GM18498 (cell line): Measurements from ENCODE around the gene CNIH2.
"Not testable (repeated sequence)": the region's sequence is repeated elsewhere in the genome, so short reads cannot be mapped to it uniquely, and the experiment has no call there.

Experiments used
- ATAC-seq: cut with Tn5 transposase; IDR thresholded peaks from one replicate; pipeline ENCODE4 v1.9.1; 2021; ENCODE audit warnings: mild to moderate bottlenecking, moderate library complexity; ENCODE audit not compliant: unreplicated experiment

CNIH2 gene

DNA sequence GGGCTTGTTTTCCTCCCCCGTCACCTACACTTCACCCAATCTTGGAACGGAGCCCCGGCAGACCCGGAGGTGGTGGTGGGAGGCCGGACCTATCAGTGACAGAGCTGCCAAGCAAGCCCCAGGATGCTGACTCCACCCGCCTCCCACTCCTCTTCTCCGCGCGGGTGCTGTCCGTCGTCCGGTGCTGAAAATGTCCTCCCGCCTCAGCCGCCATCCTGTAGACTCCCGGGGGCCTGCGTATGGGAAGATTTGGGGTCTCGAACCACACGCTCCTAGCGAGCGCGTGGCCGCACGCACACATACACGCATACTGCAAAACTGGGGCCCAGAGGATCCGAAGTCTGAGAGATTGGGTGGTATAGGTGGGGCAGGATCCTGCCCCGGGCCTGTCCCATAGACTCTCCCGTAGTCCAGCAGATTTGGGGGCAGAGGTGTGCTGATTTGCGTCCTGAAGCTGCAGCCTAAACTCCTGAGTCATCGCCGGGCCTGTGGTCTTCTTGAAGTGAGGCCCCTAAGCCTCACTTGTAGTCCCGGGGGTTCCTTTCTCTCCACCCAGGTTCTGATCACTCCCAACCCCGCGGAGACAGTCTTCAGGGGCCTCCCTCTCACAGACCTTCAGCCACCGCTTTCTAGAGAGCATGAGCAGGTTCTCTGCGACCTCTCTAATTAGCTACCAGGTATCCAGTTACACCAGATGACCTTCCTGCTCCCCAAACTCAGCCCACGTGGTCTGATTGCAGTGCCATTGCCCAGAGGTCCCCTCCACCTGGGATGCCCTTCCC lies 11.8 kb downstream of the CNIH2 start:
- ATAC-seq, result peak; percentile 45

DNA sequence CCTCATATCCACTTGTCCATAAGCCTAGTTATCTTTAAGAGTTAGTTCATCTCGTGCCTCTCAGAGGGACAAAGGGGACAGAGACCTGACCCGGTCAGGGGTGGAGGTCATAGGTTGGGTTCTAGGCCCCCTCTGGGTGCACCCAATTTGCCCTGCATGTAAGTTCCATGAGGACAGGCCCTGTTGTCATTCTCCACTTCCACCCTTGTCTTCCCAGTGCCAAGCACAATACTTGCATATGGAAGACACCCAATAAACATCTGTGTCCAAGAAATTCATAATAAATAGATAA lies 12.3 kb downstream of the CNIH2 start:
- ATAC-seq, result no peak

DNA sequence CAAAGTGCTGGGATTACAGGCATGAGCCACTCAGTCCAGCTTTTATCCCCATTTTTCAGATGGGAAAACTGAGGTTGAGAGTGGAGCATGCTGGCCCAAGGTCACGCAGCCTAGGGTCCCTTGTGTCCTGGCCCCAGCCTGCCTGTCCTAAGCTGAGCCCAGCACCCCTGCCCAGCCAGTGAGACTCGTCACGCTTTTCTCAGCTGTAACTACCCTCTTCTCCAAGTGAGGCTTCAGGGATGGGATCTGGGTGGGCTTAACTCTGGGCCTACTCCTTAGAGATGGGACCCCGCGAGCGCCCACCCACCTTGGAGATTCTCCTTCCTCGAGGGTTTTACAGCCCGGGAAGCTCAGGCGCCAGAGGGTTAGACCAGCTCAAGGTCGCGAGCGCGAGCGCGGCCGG lies 13.3 kb downstream of the CNIH2 start:
- ATAC-seq, result no peak

DNA sequence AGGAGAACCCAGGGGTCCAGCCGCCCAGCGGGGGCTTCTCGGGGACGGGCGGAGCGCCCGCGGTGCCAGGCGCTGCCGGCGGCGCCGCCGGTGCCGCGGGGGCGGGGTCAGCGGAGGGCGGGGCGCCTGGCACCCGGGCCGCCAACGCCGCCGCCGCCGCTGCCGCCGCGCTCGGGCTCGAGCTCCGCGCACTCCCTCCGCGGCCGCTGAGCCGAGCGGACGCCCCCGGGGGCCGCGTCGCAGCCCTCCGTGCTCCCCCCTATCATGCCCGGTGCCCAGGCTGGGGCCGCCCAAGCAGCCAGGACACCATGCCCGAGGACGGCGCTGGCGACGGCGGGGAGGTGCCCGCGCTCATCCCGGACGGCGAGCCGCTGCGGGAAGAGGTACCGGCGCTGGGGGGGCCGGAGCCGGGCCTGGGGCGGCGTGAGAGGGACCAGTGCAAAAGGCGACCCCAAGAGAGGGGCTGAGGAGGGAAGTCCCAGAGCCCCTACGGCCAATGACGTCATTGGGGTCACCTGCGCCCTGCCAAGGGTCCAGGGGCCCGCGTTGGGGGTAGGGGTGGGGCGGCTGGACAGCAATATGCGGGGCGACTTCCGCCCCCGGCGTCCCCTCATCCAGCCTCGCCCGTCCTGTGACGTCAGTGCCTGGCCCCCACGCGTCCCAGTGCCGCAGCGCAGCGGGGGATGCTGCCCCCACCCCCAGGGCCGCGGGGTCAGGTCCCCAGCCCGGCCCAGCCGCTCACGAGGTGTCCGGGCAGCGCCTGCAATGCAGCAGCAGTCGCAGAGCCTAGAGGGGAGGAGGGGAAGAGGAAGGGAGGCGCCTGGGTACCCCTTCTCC lies 13.9 kb downstream of the CNIH2 start, which contains the start of gene TMEM151A:
Gene TMEM151A, plus strand, starts transcription at position 189 of the 837 bp plus-strand sequence. Its CDS starts 120 bp downstream, at position 309.
- no peak for ATAC-seq

DNA sequence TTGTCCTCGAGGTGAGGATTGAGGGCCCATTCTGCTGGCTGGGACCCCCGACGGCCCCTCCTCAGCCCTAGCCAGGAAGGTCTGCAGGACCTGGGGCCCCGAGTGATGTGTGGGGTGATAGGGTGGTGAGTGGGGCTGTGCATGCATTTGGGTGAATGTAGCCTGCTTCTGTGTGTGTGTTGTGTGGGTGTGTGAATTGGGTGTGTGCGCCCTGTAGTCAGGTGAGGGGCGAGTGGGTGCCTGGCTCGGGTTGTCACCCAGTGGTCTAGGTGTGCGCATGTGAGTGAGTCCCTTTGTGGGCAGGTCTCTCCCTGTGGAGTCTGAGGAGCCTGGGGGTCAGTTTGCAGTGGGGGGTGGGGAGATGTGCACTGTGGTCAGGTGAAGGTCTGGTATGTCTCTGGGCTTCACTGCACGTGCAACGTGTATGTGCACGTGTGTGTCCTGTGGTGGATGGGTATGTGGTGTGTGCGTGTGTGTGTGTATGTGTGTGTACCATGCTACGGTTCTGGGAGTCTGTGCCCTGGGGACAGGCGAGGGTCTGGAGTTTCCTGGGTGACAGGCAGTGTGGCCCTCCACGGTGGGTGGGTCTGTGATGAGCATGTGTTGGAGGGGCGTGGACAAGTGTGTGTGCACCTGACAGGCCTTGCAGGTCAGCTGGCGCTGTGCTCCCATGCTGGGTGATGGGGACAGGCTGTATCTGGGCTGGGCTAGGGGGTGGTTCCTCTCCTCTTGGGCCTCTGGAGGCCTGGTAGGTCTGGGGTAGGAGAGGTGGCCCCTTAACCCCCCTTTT lies 14.8 kb downstream of the CNIH2 start:
- ATAC-seq, result no peak

DNA sequence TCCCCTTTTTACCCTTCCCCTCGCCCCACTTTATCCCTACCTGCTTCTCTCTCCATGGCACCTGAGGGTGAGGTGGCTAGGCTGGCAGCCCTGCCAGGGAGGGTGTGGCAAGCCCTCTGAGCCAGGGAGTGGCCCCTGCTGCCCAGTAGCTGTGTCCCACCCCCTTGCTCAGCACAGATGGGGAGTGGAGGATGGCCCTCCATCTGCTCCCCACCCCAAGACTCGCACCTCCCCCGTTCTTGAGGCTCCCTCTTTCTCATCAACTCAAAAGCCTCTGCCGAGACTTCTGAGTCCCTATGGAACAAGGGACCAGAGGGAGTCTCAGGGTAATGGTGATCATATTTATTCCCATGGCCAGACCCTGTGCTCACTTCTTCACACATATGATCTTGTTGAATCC lies 15.4 kb downstream of the CNIH2 start:
- no peak for ATAC-seq

DNA sequence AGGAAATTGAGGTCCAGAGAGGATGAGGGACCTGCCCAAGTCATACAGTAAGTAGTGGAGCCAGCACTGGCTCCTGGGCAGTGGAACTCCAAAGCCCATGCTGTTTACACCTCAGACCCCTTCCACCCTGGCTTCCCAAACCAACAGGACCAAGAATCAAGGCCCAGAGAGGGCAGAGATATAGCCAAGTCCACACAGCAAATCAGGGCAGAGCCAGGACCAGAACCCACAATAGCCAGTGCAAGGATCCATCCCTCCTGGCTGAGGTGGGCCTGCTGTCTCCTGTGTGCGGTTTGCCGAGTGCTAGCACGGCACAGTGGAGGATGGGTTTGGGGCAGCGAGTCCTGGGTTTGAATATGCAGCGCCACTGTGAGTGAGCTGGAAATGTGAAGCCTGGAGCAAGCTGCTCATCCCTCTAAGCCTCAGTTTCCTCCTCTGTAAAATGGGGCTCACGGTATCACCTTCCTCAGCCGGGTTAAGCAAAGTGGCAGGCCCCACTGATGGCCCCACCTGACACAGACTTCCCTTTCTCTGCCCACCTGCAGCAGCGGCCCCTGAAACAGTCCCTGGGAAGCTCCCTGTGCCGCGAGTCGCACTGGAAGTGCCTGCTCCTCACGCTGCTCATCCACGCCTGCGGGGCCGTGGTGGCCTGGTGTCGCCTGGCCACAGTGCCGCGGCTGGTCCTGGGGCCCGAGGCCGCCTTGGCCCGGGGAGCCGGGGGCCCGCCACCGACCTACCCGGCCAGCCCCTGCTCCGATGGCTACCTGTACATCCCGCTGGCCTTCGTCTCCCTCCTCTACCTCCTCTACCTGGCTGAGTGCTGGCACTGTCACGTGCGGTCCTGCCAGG lies 16.0 kb downstream of the CNIH2 start:
- no peak for ATAC-seq

DNA sequence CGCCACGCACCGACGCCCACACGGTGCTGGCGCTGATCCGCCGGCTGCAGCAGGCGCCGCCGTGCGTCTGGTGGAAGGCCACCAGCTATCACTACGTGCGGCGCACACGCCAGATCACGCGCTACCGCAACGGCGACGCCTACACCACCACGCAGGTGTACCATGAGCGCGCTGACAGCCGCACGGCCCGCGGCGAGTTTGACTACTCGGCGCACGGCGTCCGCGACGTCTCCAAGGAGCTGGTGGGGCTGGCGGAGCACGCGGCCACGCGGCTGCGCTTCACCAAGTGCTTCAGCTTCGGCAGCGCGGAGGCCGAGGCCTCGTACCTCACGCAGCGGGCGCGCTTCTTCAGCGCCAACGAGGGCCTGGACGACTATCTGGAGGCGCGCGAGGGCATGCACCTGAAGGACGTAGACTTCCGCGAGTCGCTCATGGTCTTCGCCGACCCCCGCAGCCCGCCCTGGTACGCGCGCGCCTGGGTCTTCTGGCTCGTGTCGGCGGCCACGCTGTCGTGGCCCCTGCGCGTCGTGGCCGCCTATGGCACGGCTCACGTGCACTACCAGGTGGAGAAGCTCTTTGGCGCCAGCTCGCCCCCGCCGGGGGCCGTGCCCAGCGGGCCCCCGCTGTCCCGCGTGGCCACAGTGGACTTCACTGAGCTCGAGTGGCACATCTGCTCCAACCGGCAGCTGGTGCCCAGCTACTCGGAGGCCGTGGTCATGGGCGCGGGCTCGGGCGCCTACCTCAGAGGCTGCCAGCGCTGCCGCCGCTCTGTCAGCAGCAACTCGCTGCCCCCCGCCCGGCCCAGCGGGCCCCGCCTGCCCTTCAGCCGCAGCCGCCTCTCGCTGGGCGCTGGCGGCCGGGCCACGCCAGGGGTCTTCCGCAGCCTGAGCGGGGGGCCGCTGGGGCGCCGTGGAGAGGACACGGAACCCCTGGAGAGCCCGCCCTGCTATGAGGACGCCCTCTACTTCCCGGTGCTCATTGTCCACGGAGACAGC lies 16.9 kb downstream of the CNIH2 start:
- no peak for ATAC-seq

DNA sequence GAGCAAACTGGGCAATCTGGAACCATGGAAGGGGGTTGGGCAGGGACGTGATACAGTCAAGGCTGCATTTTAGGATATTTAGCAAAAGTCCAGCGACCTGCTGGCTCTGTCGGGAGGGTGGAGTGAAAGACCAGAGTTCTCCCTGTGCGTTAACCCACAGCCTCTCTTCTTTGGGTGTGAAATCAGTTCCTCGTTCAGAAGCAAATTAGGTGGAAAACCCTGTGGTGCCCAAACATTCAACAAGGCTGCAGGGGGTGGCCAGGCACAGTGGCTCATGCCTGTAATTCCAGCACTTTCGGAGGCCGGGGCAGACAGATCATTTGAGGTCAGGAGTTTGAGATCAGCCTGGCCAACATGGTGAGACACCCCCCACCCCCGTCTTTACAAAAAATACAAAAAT lies 19.6 kb downstream of the CNIH2 start:
- ATAC-seq, result no peak

DNA sequence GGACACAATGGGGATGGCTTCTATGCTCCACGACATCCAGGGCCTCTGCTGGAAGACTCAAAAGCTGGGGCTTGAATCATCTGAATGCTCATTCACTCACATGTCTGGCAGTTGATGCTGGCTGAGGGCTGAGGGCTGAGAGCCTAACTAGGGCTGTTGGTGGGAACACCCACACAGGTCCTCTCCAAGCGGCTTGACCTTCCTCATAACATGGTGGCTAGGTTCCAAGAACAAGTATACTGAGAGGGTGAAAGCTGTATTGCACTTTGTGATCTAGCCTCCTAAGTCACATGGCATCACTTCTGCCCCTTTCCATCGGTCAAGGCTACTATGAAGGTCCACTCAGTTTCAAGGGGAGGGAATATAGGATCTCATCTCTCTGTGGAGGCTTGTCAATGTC lies 21.2 kb downstream of the CNIH2 start:
- ATAC-seq, result no peak

DNA sequence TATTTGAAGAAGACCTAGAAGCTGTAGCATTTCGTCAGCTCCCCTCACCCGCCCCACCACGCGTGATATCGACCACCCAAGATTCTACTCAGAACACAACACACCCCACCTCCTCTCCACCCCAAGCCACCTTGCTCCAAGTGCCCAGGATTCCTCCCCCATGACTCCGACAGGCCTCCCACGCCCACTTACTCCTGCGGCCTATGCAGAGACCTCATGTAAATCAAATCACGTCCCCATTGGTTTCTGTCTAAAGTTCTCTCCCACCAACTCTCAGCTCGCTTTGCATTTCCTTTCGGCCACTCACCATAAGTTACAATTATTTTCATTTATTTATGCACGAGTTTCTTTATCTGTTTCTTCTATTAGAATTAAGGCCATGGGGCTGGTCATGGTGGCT lies 24.7 kb downstream of the CNIH2 start:
- ATAC-seq, result no peak

DNA sequence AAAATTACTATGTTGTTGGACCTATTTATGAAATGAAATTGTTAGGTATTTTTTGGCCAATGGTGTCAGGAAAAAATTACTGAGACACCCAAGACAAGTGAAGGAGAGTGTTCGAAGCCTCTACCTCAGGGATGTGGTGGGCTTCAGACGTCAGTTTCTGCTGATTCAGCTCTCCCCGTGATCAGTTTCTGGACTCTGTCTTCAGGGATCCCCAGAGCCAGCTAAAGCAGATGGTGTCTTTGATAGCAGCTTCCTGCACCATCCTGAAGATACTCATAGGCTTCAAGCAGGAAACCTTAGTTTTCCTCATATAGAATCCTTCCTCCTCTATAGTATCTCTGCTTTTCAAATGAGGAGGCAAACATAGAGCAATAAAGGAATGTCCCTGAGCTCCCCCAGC lies 31.5 kb downstream of the CNIH2 start:
- no peak for ATAC-seq

DNA sequence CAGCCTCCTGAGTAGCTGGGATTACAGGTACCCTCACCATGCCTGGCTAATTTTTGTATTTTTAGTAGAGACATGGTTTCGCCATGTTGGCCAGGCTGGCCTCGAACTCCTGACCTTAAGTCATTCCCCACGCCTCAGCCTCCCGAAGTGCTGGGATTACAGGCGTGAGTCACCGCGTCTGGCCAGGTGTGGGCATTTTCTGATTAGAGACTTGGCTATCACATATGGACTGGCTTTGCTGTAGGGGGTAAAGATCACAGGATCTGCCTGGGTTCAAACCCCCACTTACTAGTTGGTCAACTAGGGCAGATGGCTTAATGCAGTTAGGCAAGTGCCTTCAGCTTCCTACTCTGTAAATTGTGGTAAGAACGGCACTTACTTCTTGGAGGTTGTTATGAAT lies 32.3 kb downstream of the CNIH2 start:
- no peak for ATAC-seq

DNA sequence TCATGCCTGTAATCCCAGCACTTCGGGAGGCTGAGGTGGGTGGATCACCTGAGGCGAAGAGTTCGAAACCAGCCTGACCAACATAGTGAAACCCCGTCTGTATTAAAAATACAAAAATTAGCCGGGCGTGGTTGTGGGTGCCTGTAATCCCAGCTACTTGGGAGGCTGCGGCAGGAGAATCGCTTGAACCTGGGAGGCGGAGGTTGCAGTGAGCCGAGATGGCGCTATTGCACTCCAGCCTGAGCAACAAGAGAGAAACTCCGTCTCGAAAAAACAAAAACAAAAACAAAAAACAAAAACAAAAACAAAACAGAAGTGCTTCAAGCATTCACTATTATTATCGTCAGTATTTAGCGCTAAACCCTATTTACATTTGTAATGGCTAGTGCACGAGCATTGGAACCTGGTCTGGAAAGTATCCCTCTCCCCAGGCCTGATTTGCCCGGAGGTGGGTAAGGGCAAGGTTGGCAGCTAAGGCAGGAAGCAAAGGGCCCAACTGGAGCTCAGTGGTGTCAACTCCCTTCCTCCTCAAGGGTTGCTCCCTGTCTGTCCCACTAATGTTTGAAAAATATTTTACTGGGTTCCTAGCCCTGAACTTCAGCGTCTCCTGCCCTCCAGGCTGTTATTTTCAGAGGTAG lies 32.9 kb downstream of the CNIH2 start:
- not testable (repeated sequence) for ATAC-seq

DNA sequence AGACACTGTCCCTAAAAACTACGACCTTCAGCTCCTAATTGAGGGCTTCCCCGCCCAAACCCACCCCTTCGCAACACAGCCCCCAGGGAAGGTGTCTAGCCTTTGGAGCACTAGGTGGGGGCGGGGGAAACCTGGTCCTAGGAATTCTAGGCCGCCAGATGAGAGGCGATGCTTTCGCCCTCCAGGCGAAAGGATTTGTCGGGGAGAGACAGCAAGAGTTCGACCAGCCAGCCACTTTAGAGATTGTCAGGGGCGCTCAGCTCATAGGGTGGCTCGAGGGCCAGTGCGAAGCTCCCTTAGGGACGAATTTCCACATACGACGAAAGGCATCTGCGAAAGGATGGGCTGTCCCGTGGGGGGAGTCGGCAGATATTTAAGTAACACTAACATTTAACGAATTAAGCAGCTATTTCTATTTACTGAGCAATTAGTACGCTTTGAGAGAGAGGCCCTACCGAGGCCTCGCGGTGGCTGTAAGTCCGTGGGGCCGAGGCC lies 33.5 kb downstream of the CNIH2 start:
- ATAC-seq, result no peak

DNA sequence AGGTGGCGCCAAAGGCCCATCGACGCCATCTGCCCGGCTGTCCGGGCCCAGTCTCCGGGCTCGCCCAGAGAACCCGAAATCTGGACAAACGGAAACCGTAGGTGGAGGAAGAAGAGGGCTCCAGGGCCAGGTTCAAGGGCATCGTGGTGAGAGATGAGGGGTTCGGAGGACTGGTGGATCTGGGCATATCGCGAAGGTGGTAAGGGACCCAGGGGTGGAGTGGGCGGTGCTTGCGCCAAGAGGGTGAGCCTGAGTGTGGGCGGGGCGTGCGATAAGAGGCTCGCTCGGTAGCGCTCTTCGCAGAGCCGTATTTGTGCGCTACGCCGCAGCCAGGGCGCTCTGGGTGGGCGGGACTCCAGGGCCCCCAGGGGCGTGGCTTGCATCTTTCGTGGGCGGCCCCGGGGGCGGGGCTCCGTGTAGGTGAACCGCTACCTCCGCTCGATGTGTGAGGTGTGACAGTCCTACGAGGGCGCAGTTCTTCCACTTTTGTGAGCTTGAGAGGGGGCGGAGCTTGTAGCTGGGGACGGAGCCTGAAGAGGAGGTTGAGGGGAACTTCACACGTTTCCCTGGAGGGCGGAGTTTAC lies 34.1 kb downstream of the CNIH2 start:
- peak; percentile 73 for ATAC-seq

DNA sequence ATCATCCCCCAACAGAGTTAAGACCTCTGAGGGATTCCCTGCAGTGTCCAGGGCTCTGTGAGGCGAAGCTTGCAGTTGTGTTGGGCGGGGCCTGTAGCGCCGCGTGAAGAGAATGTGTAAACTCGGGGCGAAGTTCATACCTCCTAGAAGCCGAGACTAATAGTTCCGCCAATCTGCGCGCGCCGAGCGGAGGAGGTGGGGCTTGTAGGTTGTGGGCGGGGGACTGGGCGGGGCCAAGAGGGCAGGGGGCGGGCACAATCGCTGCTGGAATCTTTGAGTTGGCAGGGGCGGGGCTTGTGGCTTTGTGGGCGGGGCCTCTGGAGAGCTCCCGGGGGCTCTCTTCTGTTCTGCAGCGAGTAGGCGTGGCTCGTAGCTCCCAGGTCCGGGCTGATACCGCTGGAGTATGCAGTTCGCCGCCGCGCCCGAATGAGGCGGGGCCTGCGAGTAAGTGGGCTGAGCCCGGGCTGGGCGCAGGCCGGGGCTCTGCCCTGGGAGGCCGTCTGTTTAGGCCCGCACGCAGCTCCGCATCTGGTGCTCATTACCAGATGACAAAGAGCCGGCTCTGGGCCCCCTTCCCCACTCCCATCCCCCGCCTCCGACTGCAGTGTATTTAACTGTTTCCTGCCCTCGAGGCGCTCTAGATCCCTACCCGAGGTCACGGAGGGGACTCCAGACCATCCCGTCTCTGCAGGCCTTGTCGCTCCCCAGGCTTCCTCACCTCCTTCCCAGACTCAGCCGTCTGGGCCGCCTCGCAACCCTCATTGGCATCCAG lies 34.8 kb downstream of the CNIH2 start:
- ATAC-seq, result peak; percentile 58
